Measurements from ENCODE around the gene DOK5.
A peak's percentile ranks its signal among the peaks of the same experiment; 100 is the strongest.

DOK5 gene

GRCh38 chr20:54645445-54646155 lies 170.2 kb downstream of the DOK5 start:
- no peak for DNase-seq (ENCODE audit: low read depth)
- no peak for TF ChIP-seq CTCF (IDR thresholded peaks at IDR 0.05; ENCODE audit: insufficient read depth, low read depth, low read length, missing control alignments)
- H3K4me3 ChIP-seq (ENCODE audit: low read depth, low read length): no peak overlapping the region

- no peak for TF ChIP-seq CTCF (IDR thresholded peaks at IDR 0.05; ENCODE audit: insufficient read depth, low read depth, low read length, missing control alignments)
- no peak overlapping the region for H3K4me3 ChIP-seq (ENCODE audit: low read depth, low read length)
- no peak for DNase-seq (ENCODE audit: low read depth)
These were observed 170.7 kb downstream of the DOK5 start for GRCh38 chr20:54646156-54646517.

- no peak for DNase-seq (ENCODE audit: low read depth)
- TF ChIP-seq CTCF (IDR thresholded peaks at IDR 0.05; ENCODE audit: insufficient read depth, low read depth, low read length, missing control alignments): no peak
- no peak overlapping the region for H3K4me3 ChIP-seq (ENCODE audit: low read depth, low read length)
These were observed 173.2 kb downstream of the DOK5 start for GRCh38 chr20:54648421-54649142.

GRCh38 chr20:54649511-54649962 lies 174.1 kb downstream of the DOK5 start:
- peak; percentile 72 for TF ChIP-seq CTCF (IDR thresholded peaks at IDR 0.05; ENCODE audit: insufficient read depth, low read depth, low read length, missing control alignments)
- no peak overlapping the region for H3K4me3 ChIP-seq (ENCODE audit: low read depth, low read length)
- peak; percentile 77 for DNase-seq (ENCODE audit: low read depth)

- DNase-seq (ENCODE audit: low read depth): no peak
- H3K4me3 ChIP-seq (ENCODE audit: low read depth, low read length): no peak overlapping the region
- TF ChIP-seq CTCF (IDR thresholded peaks at IDR 0.05; ENCODE audit: insufficient read depth, low read depth, low read length, missing control alignments): no peak
These were observed 174.8 kb downstream of the DOK5 start for GRCh38 chr20:54650052-54650719.

GRCh38 chr20:54651252-54651651 lies 175.9 kb downstream of the DOK5 start:
- no peak for TF ChIP-seq CTCF (IDR thresholded peaks at IDR 0.05; ENCODE audit: insufficient read depth, low read depth, low read length, missing control alignments)
- no peak for DNase-seq (ENCODE audit: low read depth)
- no peak overlapping the region for H3K4me3 ChIP-seq (ENCODE audit: low read depth, low read length)
